HG02943 (cell line): ENCODE measurements around the gene KIF26B.

Experiments
- ATAC-seq: cut with Tn5 transposase; IDR thresholded peaks from one replicate; pipeline ENCODE4 v1.9.1; 2021; ENCODE audit warnings: mild to moderate bottlenecking, low read depth, moderate library complexity; ENCODE audit not compliant: unreplicated experiment

The KIF26B gene

GRCh38 chr1:245234217-245235081, 79.7 kb downstream of the KIF26B start:
- no peak for ATAC-seq

- ATAC-seq: no peak
Observed at GRCh38 chr1:245235156-245235555, 80.4 kb downstream of the KIF26B start.

GRCh38 chr1:245240648-245241165, 85.9 kb downstream of the KIF26B start:
- ATAC-seq: no peak

- no peak for ATAC-seq
Observed at GRCh38 chr1:245241526-245242130, 86.8 kb downstream of the KIF26B start.

- no peak for ATAC-seq
Observed at GRCh38 chr1:245242989-245243388, 88.2 kb downstream of the KIF26B start.

GRCh38 chr1:245245021-245245667, 90.4 kb downstream of the KIF26B start:
- ATAC-seq: no peak

GRCh38 chr1:245246433-245246832, 91.6 kb downstream of the KIF26B start:
- ATAC-seq: no peak

- ATAC-seq: no peak
Observed at GRCh38 chr1:245247356-245247755, 92.6 kb downstream of the KIF26B start.

- ATAC-seq: no peak
Observed at GRCh38 chr1:245247801-245248200, 93.0 kb downstream of the KIF26B start.

GRCh38 chr1:245248231-245248731, 93.5 kb downstream of the KIF26B start:
- no peak for ATAC-seq

- no peak for ATAC-seq
Observed at GRCh38 chr1:245255783-245256182, 101.0 kb downstream of the KIF26B start.

- ATAC-seq: no peak
Observed at GRCh38 chr1:245256528-245256927, 101.7 kb downstream of the KIF26B start.

GRCh38 chr1:245258271-245258920, 103.6 kb downstream of the KIF26B start:
- no peak for ATAC-seq

- no peak for ATAC-seq
Observed at GRCh38 chr1:245260110-245260882, 105.5 kb downstream of the KIF26B start.

- no peak for ATAC-seq
Observed at GRCh38 chr1:245260883-245261282, 106.1 kb downstream of the KIF26B start.

- ATAC-seq: no peak
Observed at GRCh38 chr1:245261786-245262185, 107.0 kb downstream of the KIF26B start.

GRCh38 chr1:245263529-245264095, 108.8 kb downstream of the KIF26B start:
- no peak for ATAC-seq

GRCh38 chr1:245264226-245264625, 109.4 kb downstream of the KIF26B start:
- ATAC-seq: no peak

- ATAC-seq: no peak
Observed at GRCh38 chr1:245266105-245266504, 111.3 kb downstream of the KIF26B start.
